Body of pancreas (tissue), 4 donors: ENCODE measurements around the gene THRSP.

ENCODE experiments used
- POLR2A ChIP-seq, 3 donors: fragments of 450-650 bp; IDR thresholded peaks; one replicate each; pipeline ENCODE4 v1.6.1; 2016; ENCODE audit warnings: antibody characterized with exemption in 3 of 3, mild to moderate bottlenecking in 2 of 3
- TF ChIP-seq, protein P1 (sequence below), 7 experiments: fragments of 450-650 bp in 4 of 7; fragments of 200-600 bp in 3 of 7; sonication (generic) in 3 of 7; IDR thresholded peaks; one replicate each; pipeline ENCODE4 v1.5.1; 2016 to 2019; ENCODE audit warnings: antibody characterized with exemption in 7 of 7

- TF ChIP-seq, protein P1, sequence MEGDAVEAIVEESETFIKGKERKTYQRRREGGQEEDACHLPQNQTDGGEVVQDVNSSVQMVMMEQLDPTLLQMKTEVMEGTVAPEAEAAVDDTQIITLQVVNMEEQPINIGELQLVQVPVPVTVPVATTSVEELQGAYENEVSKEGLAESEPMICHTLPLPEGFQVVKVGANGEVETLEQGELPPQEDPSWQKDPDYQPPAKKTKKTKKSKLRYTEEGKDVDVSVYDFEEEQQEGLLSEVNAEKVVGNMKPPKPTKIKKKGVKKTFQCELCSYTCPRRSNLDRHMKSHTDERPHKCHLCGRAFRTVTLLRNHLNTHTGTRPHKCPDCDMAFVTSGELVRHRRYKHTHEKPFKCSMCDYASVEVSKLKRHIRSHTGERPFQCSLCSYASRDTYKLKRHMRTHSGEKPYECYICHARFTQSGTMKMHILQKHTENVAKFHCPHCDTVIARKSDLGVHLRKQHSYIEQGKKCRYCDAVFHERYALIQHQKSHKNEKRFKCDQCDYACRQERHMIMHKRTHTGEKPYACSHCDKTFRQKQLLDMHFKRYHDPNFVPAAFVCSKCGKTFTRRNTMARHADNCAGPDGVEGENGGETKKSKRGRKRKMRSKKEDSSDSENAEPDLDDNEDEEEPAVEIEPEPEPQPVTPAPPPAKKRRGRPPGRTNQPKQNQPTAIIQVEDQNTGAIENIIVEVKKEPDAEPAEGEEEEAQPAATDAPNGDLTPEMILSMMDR (IDR thresholded peaks at IDR 0.05), result no peak
- TF ChIP-seq POLR2A (IDR thresholded peaks at IDR 0.05), result no peak
Observed at GRCh38 chr11:78083021-78083420, 19.4 kb downstream of the THRSP start.
